Thoracic aorta (tissue), 2 donors: ENCODE results near the gene S100A16. TPM values are rescaled to one million over a fixed set of nuclear protein-coding genes. Genes with fewer than 3 reads are reported as not detected.
"Not testable (repeated sequence)": the region's sequence is repeated elsewhere in the genome, so short reads cannot be mapped to it uniquely, and the experiment has no call there.

ENCODE experiments used
- ATAC-seq: fragments of 150-250 bp; one replicate; pipeline ENCODE4 v1.8.0; 2017; ENCODE audit warnings: low read depth; ENCODE audit not compliant: insufficient number of reproducible peaks, low FRiP score
- DNase-seq: peaks from one replicate; pipeline ENCODE4 v3.0.0-alpha.2; 2020; ENCODE audit warnings: low spot score
- H3K27ac ChIP-seq, 2 donors: fragments of 200-600 bp; sonication (generic); 1 replicate in 1 of 2; 2 replicates in 1 of 2; pipeline ENCODE4 v1.5.1; 2016; ENCODE audit warnings: mild to moderate bottlenecking in 2 of 2, moderate library complexity in 2 of 2
- H3K27me3 ChIP-seq: fragments of 200-600 bp; sonication (generic); replicated peaks from 2 replicates; pipeline ENCODE4 v1.6.0; 2016; ENCODE audit warnings: mild to moderate bottlenecking; ENCODE audit not compliant: insufficient read depth
- H3K36me3 ChIP-seq: fragments of 200-600 bp; sonication (generic); one replicate; pipeline ENCODE4 v1.5.1; 2016
- H3K4me1 ChIP-seq, 2 donors: fragments of 200-600 bp; sonication (generic); 1 replicate in 1 of 2; 2 replicates in 1 of 2; pipeline versions ENCODE4 v1.5.1 to v1.6.0; 2016; ENCODE audit warnings: low read depth in 2 of 2, mild to moderate bottlenecking in 1 of 2; ENCODE audit not compliant: control insufficient read depth in 1 of 2
- H3K4me3 ChIP-seq: fragments of 200-600 bp; sonication (generic); 2 replicates; pipeline ENCODE4 v1.5.1; 2016; ENCODE audit warnings: mild to moderate bottlenecking
- H3K9me3 ChIP-seq: fragments of 200-600 bp; sonication (generic); 2 replicates; pipeline ENCODE4 v1.5.1; 2016
- total RNA-seq, 2 donors: library from RNA; depleted of rRNA; stranded (reverse); fragments of >200 nt; gene quantifications; one replicate each; pipeline versions ENCODE4 v1.1.0 to v1.2.3, GENCODE V29; 2016
- TF ChIP-seq, protein P1 (sequence below): fragments of 200-600 bp; sonication (generic); IDR thresholded peaks from one replicate; pipeline ENCODE4 v1.5.1; 2019; ENCODE audit warnings: antibody characterized with exemption

S100A16 gene
- total RNA-seq, 2 donors from 2014 or later: 81.1 to 82.3 TPM

DNA sequence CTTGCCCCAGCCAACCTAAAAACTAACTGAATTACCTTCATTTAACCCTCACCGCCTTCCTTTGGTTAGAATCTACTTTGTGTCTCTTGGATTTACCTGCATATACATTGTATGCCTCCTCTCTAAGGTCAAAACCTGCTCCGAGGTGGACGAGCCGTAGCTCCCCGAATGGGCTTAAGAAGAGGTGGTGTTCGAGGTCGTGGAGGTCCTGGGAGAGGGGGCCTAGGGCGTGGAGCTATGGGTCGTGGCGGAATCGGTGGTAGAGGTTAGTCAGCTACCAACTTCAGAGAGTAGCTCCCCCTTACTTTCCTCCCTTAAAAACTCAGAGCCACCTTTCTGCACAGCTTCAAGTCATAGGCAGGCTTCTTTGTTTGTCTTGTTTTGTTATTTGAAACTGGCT lies 30.2 kb upstream of the S100A16 start:
- Histone ChIP-seq H3K4me1 (peaks cover 0 to 8% of the 10 kb centered on the region in 2 donors), H3K9me3 (no peaks in the 10 kb centered on the region), H3K36me3 (peaks cover 63% of the 10 kb centered on the region), H3K27me3 (no peaks in the 10 kb centered on the region), H3K27ac (no peak overlapping the region), H3K4me3 (no peak overlapping the region)
- TF ChIP-seq, protein P1, sequence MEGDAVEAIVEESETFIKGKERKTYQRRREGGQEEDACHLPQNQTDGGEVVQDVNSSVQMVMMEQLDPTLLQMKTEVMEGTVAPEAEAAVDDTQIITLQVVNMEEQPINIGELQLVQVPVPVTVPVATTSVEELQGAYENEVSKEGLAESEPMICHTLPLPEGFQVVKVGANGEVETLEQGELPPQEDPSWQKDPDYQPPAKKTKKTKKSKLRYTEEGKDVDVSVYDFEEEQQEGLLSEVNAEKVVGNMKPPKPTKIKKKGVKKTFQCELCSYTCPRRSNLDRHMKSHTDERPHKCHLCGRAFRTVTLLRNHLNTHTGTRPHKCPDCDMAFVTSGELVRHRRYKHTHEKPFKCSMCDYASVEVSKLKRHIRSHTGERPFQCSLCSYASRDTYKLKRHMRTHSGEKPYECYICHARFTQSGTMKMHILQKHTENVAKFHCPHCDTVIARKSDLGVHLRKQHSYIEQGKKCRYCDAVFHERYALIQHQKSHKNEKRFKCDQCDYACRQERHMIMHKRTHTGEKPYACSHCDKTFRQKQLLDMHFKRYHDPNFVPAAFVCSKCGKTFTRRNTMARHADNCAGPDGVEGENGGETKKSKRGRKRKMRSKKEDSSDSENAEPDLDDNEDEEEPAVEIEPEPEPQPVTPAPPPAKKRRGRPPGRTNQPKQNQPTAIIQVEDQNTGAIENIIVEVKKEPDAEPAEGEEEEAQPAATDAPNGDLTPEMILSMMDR: no peak
- ATAC-seq (no peak), DNase-seq (no peak)

DNA sequence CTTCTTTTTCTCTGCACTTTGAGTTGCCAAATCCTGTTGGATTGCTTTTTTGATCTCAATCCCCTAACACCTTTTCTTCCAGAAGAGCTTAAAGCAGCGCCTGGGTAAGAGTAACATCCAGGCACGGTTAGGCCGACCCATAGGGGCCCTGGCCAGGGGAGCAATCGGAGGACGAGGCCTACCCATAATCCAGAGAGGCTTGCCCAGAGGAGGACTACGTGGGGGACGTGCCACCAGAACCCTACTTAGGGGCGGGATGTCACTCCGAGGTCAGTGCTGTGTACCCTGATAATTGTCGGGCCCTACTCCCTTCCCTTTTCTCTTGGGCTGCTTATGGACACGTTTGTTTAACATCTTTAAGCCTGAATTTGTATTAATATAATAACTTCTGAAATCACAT lies 29.2 kb upstream of the S100A16 start:
- TF ChIP-seq, protein P1: no peak
- Histone ChIP-seq H3K27me3 (no peaks in the 10 kb centered on the region), H3K9me3 (no peaks in the 10 kb centered on the region), H3K4me3 (no peak overlapping the region), H3K36me3 (peaks cover 72% of the 10 kb centered on the region), H3K27ac (no peak overlapping the region), H3K4me1 (peaks cover 6% of the 10 kb centered on the region in 2 donors)
- no peak for ATAC-seq
- no peak for DNase-seq

DNA sequence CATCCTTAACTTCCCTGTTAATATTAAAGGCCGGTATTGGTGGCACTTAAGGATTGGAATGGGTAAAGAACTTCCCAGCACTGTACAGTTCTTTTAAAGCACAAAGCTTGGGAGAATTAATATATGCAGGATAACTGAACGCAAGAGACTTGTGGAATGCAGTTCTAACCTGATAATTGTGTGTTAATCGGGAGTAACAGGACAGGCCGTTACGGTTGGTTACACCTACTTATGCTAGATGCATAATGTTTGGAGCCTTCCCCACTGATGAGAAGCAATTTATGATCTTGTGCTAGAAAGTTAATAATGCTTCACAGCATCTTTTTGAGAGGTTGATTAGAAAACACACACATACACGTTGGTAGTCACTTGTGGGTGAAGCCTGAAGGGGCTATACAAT lies 27.9 kb upstream of the S100A16 start:
- no peak overlapping the region for H3K4me3 ChIP-seq
- H3K36me3 ChIP-seq: peaks cover 75% of the 10 kb centered on the region
- TF ChIP-seq, protein P1: no peak
- H3K9me3 ChIP-seq: no peaks in the 10 kb centered on the region
- peaks cover 8 to 19% of the 10 kb centered on the region in 2 donors for H3K4me1 ChIP-seq
- DNase-seq (no peak), ATAC-seq (no peak)
- H3K27me3 ChIP-seq: no peaks in the 10 kb centered on the region
- H3K27ac ChIP-seq: no peak overlapping the region

DNA sequence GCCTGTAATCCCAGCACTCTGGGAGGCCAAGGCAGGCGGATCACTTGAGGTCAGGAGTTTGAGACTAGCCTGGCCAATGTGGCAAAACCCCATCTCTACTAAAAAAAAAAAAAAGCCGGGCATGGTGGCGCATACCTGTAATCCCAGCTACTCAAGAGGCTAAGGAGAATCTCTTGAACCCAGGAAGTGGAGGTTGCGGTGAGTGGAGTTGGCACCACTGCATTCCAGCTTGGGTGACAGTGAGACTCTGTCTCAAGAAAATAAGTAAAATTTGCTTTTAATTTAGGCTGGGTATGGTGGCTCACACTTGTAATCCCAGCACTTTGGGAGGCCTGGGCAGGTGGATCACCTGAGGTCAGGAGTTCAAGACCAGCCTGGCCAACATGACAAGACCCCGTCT lies 27.3 kb upstream of the S100A16 start:
- H3K4me1 ChIP-seq: peaks cover 14 to 25% of the 10 kb centered on the region in 2 donors
- H3K9me3 ChIP-seq, H3K27ac ChIP-seq, DNase-seq, H3K4me3 ChIP-seq, H3K27me3 ChIP-seq, ATAC-seq: not testable (repeated sequence)
- H3K36me3 ChIP-seq: peaks cover 69% of the 10 kb centered on the region

DNA sequence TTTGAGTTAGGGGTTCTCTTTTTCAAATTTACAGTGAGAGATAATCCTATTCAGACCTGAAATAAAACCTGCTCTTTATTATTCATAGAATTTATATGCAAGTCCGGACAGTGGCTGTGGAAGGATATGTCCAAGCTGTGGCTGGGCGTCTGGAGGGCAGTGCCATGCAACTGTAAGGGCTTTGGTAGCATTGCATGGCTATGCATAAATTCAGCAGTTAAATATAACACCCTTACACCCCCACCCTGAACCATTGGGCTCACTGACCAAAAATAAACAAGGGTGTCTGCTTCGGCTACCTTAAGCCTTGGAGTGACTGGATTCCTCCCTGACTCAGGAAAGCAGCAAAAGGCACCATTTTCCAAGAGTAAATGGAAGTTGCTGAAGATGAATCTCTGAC lies 26.3 kb upstream of the S100A16 start:
- no peak for DNase-seq
- ATAC-seq: no peak
- Histone ChIP-seq H3K4me3 (no peak overlapping the region), H3K36me3 (peaks cover 62% of the 10 kb centered on the region), H3K27ac (no peak overlapping the region), H3K4me1 (peaks cover 18 to 30% of the 10 kb centered on the region in 2 donors), H3K27me3 (no peaks in the 10 kb centered on the region), H3K9me3 (no peaks in the 10 kb centered on the region)
- TF ChIP-seq, protein P1: no peak

DNA sequence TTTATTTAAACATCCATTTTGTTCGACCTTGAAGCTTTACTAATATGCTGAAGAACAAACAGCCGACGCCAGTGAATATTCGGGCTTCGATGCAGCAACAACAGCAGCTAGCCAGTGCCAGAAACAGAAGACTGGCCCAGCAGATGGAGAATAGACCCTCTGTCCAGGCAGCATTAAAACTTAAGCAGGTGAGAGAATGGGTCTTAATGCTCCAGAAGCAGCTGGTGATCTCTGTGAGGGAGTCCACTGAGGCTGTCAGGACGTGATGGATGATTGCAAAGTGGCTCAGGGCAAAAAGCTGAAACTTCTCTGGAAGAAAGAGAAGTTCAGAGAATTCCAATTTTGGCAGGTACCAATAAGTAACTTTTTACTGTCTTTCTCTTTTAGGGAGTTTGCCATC lies 25.3 kb upstream of the S100A16 start:
- ATAC-seq (no peak), DNase-seq (no peak)
- H3K27me3 ChIP-seq: no peaks in the 10 kb centered on the region
- TF ChIP-seq, protein P1: no peak
- no peak overlapping the region for H3K27ac ChIP-seq
- H3K4me1 ChIP-seq: peaks cover 17 to 33% of the 10 kb centered on the region in 2 donors
- no peak overlapping the region for H3K4me3 ChIP-seq
- H3K9me3 ChIP-seq: no peaks in the 10 kb centered on the region
- peaks cover 59% of the 10 kb centered on the region for H3K36me3 ChIP-seq
